HCT116 (cell line): ENCODE data around the gene TEDC1. TPM values are rescaled to one million over a fixed set of nuclear protein-coding genes. Genes with fewer than 3 reads are reported as not detected.

ENCODE experiments used
- ATAC-seq: fragments of 200-7000 bp; cut with Tn5 transposase; 2 replicates; pipeline ENCODE4 v1.9.1; 2020; ENCODE audit warnings: mild to moderate bottlenecking, moderate library complexity
- BruUV-seq: library from RNA; stranded (reverse); fragments of 400-500 nt; replicated peaks from 2 replicates; lab custom pipeline; 2021; lab: Mats Ljungman, UMichigan
- CTCF ChIA-PET: fragments of 300-600 bp; sonication (Branson Sonifier 250); formaldehyde crosslinking; loops from one replicate; lab custom pipeline; 2021; ENCODE audit warnings: antibody characterized with exemption; lab: Charles Lee
- POLR2A ChIA-PET: fragments of 300-600, 350-600 bp; sonication (Branson Sonifier 250); formaldehyde crosslinking; loops from one replicate; lab custom pipeline; 2021; ENCODE audit warnings: antibody characterized with exemption; lab: Charles Lee
- RAD21 ChIA-PET, 2 experiments: fragments of 300-600 bp; sonication (Branson Sonifier 250); formaldehyde crosslinking; loops; one replicate each; lab custom pipeline; 2023; ENCODE audit warnings: low total read pairs in 2 of 2; ENCODE audit not compliant: uncharacterized antibody in 2 of 2, unreplicated experiment in 2 of 2, low non-redundant PET in 1 of 2; lab: Charles Lee
- DNase-seq: peaks from one replicate; pipeline ENCODE4 v3.0.0-alpha.2; 2010; ENCODE audit warnings: low read depth, low spot score
- H2AFZ ChIP-seq: fragments of 200-600 bp; shearing (Covaris generic), sonication (generic); 2 replicates; pipeline ENCODE4 v1.6.1; 2017; ENCODE audit warnings: low read depth, mixed run types, mixed read lengths, antibody characterized with exemption, low read length; ENCODE audit not compliant: poor library complexity, severe bottlenecking
- H3K27ac ChIP-seq: 2 replicates; pipeline ENCODE4 v1.5.1; 2012; ENCODE audit warnings: low read depth, low read length
- H3K27me3 ChIP-seq: fragments of 200-600 bp; sonication (generic); 2 replicates; pipeline ENCODE4 v1.6.1; 2016; ENCODE audit warnings: mixed run types, low read length, mixed read lengths; ENCODE audit not compliant: insufficient read depth
- H3K36me3 ChIP-seq, 2 experiments: fragments of 200-500 bp in 1 of 2; fragments of 200-600 bp in 1 of 2; sonication (Bioruptor generic) in 1 of 2; sonication (generic) in 1 of 2; 2 replicates each; pipeline versions ENCODE4 v1.5.1 to v1.6.1; 2014 to 2016; ENCODE audit warnings: low read length in 2 of 2, inconsistent platforms in 1 of 2, mixed read lengths in 1 of 2, mixed run types in 1 of 2; ENCODE audit not compliant: insufficient read depth in 2 of 2, control insufficient read depth in 1 of 2
- H3K4me1 ChIP-seq, 2 experiments: fragments of 200-600 bp in 1 of 2; sonication (generic) in 1 of 2; 2 replicates each; pipeline versions ENCODE4 v1.5.1 to v1.6.1; 2012 to 2017; ENCODE audit warnings: low read length in 2 of 2, inconsistent platforms in 1 of 2, mild to moderate bottlenecking in 1 of 2, mixed read lengths in 1 of 2, mixed run types in 1 of 2, moderate library complexity in 1 of 2; ENCODE audit not compliant: insufficient read depth in 2 of 2, control insufficient read depth in 1 of 2
- H3K4me2 ChIP-seq: fragments of 200-600 bp; sonication (generic); 2 replicates; pipeline ENCODE4 v1.6.1; 2017; ENCODE audit warnings: mixed run types, low read length, mixed read lengths
- H3K4me3 ChIP-seq, 2 experiments: fragments of 200-600 bp in 1 of 2; sonication (generic) in 1 of 2; replicated peaks in 1 of 2; 2 replicates each; pipeline ENCODE4 v1.5.1; 2011 to 2016; ENCODE audit warnings: low read length in 2 of 2, control low read depth in 1 of 2, low read depth in 1 of 2, mild to moderate bottlenecking in 1 of 2, mixed read lengths in 1 of 2, mixed run types in 1 of 2
- H3K79me2 ChIP-seq: fragments of 200-600 bp; sonication (generic); 2 replicates; pipeline ENCODE4 v1.6.1; 2017; ENCODE audit warnings: mild to moderate bottlenecking, mixed run types, low read length, moderate library complexity, mixed read lengths; ENCODE audit not compliant: insufficient read depth
- H3K9ac ChIP-seq: fragments of 200-600 bp; sonication (generic); 2 replicates; pipeline ENCODE4 v1.6.1; 2016; ENCODE audit warnings: low read length, mixed read lengths
- H3K9me2 ChIP-seq: fragments of 200-600 bp; sonication (generic), shearing (Covaris generic); 2 replicates; pipeline ENCODE4 v1.6.1; 2017; ENCODE audit warnings: mixed run types, mild to moderate bottlenecking, moderate library complexity; ENCODE audit not compliant: insufficient read depth
- H3K9me3 ChIP-seq, 2 experiments: fragments of 200-500 bp in 1 of 2; fragments of 200-600 bp in 1 of 2; sonication (Bioruptor generic) in 1 of 2; sonication (generic) in 1 of 2; 2 replicates each; pipeline ENCODE4 v1.6.1; 2014 to 2017; ENCODE audit warnings: low read length in 2 of 2, mixed read lengths in 2 of 2, inconsistent platforms in 1 of 2, low read depth in 1 of 2, mild to moderate bottlenecking in 1 of 2, mixed run types in 1 of 2, moderate library complexity in 1 of 2; ENCODE audit not compliant: control insufficient read depth in 1 of 2, insufficient read depth in 1 of 2
- H4K20me1 ChIP-seq: fragments of 200-600 bp; sonication (generic), shearing (Covaris generic); 2 replicates; pipeline ENCODE4 v1.6.1; 2017; ENCODE audit warnings: mixed run types, mild to moderate bottlenecking, moderate library complexity; ENCODE audit not compliant: insufficient read depth
- CBX3 ChIP-seq: IDR thresholded peaks from 2 replicates; pipeline ENCODE4 v1.6.1; 2012; ENCODE audit warnings: low read depth
- CTCF ChIP-seq, 3 experiments: fragments of 200-600 bp in 1 of 3; sonication (generic) in 1 of 3; IDR thresholded peaks in 2 of 3; conservative IDR thresholded peaks in 1 of 3; 2 replicates each; pipeline ENCODE4 v1.5.1; 2012 to 2017; ENCODE audit warnings: low read depth in 2 of 3, low read length in 2 of 3, antibody characterized with exemption in 1 of 3, borderline replicate concordance in 1 of 3, control low read depth in 1 of 3, mild to moderate bottlenecking in 1 of 3, mixed read lengths in 1 of 3, mixed run types in 1 of 3, moderate library complexity in 1 of 3; ENCODE audit not compliant: insufficient read depth in 1 of 3
- EGR1 ChIP-seq: IDR thresholded peaks from 2 replicates; pipeline ENCODE4 v1.6.1; 2012; ENCODE audit warnings: low read depth
- ELF1 ChIP-seq: IDR thresholded peaks from 2 replicates; pipeline ENCODE4 v1.6.1; 2012; ENCODE audit warnings: low read depth, borderline replicate concordance
- EZH2phosphoT487 ChIP-seq: fragments of 200-600 bp; IDR thresholded peaks from 2 replicates; pipeline ENCODE4 v1.6.1; 2018; ENCODE audit warnings: antibody characterized with exemption, borderline replicate concordance
- JUND ChIP-seq: IDR thresholded peaks from 2 replicates; pipeline ENCODE4 v1.6.1; 2012
- POLR2A ChIP-seq: IDR thresholded peaks from 2 replicates; pipeline ENCODE4 v1.7.0; 2011; ENCODE audit warnings: borderline replicate concordance; ENCODE audit not compliant: insufficient read depth, insufficient read length; ENCODE audit errors: extremely low read depth
- RAD21 ChIP-seq: IDR thresholded peaks from 2 replicates; pipeline ENCODE4 v1.6.1; 2012; ENCODE audit warnings: low read depth, mild to moderate bottlenecking
- REST ChIP-seq: IDR thresholded peaks from 2 replicates; pipeline ENCODE4 v1.6.1; 2012; ENCODE audit warnings: low read depth
- SP1 ChIP-seq: IDR thresholded peaks from 2 replicates; pipeline ENCODE4 v1.6.1; 2012; ENCODE audit warnings: low read depth
- SRF ChIP-seq: IDR thresholded peaks from 2 replicates; pipeline ENCODE4 v1.6.1; 2012; ENCODE audit warnings: low read depth
- TCF7L2 ChIP-seq: IDR thresholded peaks from 2 replicates; pipeline ENCODE4 v1.7.0; 2011; ENCODE audit warnings: borderline replicate concordance, inconsistent platforms; ENCODE audit not compliant: insufficient read depth, insufficient read length; ENCODE audit errors: extremely low read depth
- YY1 ChIP-seq: IDR thresholded peaks from 2 replicates; pipeline ENCODE4 v1.6.1; 2011; ENCODE audit warnings: low read length, low read depth, moderate library complexity, mild to moderate bottlenecking; ENCODE audit not compliant: insufficient replicate concordance; ENCODE audit errors: extremely low read depth
- ZBTB33 ChIP-seq: IDR thresholded peaks from 2 replicates; pipeline ENCODE4 v1.6.1; 2011; ENCODE audit warnings: mild to moderate bottlenecking, low read length, moderate library complexity; ENCODE audit not compliant: insufficient replicate concordance; ENCODE audit errors: extremely low read depth
- ZNF274 ChIP-seq: fragments of 200-500 bp; sonication (Bioruptor generic); IDR thresholded peaks from 2 replicates; pipeline ENCODE4 v1.6.1; 2014; ENCODE audit warnings: mild to moderate bottlenecking, low read depth, low read length, inconsistent platforms
- intact Hi-C: fragments of 100-400 bp; cut with micrococcal nuclease; formaldehyde crosslinking; loops from 2 replicates; pipeline ENCODE4 v1.10.0; 2022
- total RNA-seq: library from RNA; stranded (reverse); gene quantifications from one replicate; pipeline ENCODE4 v1.2.1, GENCODE V29; 2021; ENCODE audit not compliant: unreplicated experiment

TEDC1 gene
- total RNA-seq, 1 experiment from 2014 or later: 40.4 TPM

GRCh38 chr14:105498430-105499255 is 7.6 kb downstream of the TEDC1 start:
- POLR2A ChIA-PET: no interaction called here
- no peaks in the 10 kb centered on the region for H3K4me1 ChIP-seq
- no peak overlapping the region for H3K27ac ChIP-seq
- intact Hi-C loops: no loop called here
- H3K79me2 ChIP-seq: no peaks in the 10 kb centered on the region
- H4K20me1 ChIP-seq: no peaks in the 10 kb centered on the region
- TF ChIP-seq YY1: no peak
- TF ChIP-seq JUND: no peak
- TF ChIP-seq EGR1: no peak
- TF ChIP-seq ELF1: no peak
- no peak for TF ChIP-seq CBX3
- TF ChIP-seq ZNF274: no peak
- TF ChIP-seq REST: no peak
- no peak for TF ChIP-seq EZH2phosphoT487
- TF ChIP-seq ZBTB33: no peak
- TF ChIP-seq SRF: no peak
- no peak for TF ChIP-seq RAD21
- TF ChIP-seq SP1: no peak
- TF ChIP-seq TCF7L2: no peak
- TF ChIP-seq POLR2A: no peak
- TF ChIP-seq CTCF (IDR thresholded peaks at IDR 0.05 in 2 of 3, conservative IDR thresholded peaks at IDR 0.05 in 1 of 3; ENCODE audit: borderline replicate concordance in 1 of 3, insufficient read depth in 1 of 3, low read depth in 2 of 3, low read length in 2 of 3): no peak
- no peaks in the 10 kb centered on the region for H3K27me3 ChIP-seq
- no peaks in the 10 kb centered on the region for H3K9me2 ChIP-seq
- no peak for DNase-seq
- no peak overlapping the region for H3K9ac ChIP-seq
- RAD21 ChIA-PET: no interaction called here
- H3K4me2 ChIP-seq: no peak overlapping the region
- CTCF ChIA-PET: no interaction called here
- H2AFZ ChIP-seq: no peak overlapping the region
- no peak overlapping the region for H3K4me3 ChIP-seq
- no TSS peak for BruUV-seq
- H3K36me3 ChIP-seq: no peaks in the 10 kb centered on the region
- no peaks in the 10 kb centered on the region for H3K9me3 ChIP-seq
- no peak for ATAC-seq
